NCI-H2029 (cell line): ENCODE measurements around the gene BRD3OS.
A peak's percentile ranks its signal among the peaks of the same experiment; 100 is the strongest.

ENCODE experiments used
- DNase-seq: peaks from one replicate; lab custom pipeline; 2025; lab: John Stamatoyannopoulos, UW

Gene BRD3OS

GRCh38 chr9:134024828-134025605, at the start of gene BRD3OS:
BRD3OS (plus strand) TSS chr9:134025481; CDS start chr9:134026748, 1,267 bp downstream.
- DNase-seq = peak; percentile 98

GRCh38 chr9:133975511-133975910, 49.8 kb upstream of the BRD3OS start:
- DNase-seq = no peak

- DNase-seq = no peak
Observed at GRCh38 chr9:133976191-133976861, 49.0 kb upstream of the BRD3OS start.

- DNase-seq = no peak
Observed at GRCh38 chr9:133976887-133977286, 48.4 kb upstream of the BRD3OS start.

GRCh38 chr9:133977421-133978201, 47.7 kb upstream of the BRD3OS start:
- DNase-seq = no peak

GRCh38 chr9:133978226-133978898, 46.9 kb upstream of the BRD3OS start:
- DNase-seq = no peak

GRCh38 chr9:133978899-133979272, 46.4 kb upstream of the BRD3OS start:
- DNase-seq = no peak

- DNase-seq = no peak
Observed at GRCh38 chr9:133979273-133979920, 45.9 kb upstream of the BRD3OS start.

GRCh38 chr9:133979921-133980863, 45.1 kb upstream of the BRD3OS start:
- no peak for DNase-seq

- no peak for DNase-seq
Observed at GRCh38 chr9:133980864-133981588, 44.3 kb upstream of the BRD3OS start.

- DNase-seq = no peak
Observed at GRCh38 chr9:133981589-133981957, 43.7 kb upstream of the BRD3OS start.

- DNase-seq = no peak
Observed at GRCh38 chr9:133981958-133982681, 43.2 kb upstream of the BRD3OS start.

- no peak for DNase-seq
Observed at GRCh38 chr9:133982971-133983720, 42.1 kb upstream of the BRD3OS start.

GRCh38 chr9:133986061-133986460, 39.2 kb upstream of the BRD3OS start:
- DNase-seq = no peak

GRCh38 chr9:133986774-133987445, 38.4 kb upstream of the BRD3OS start:
- DNase-seq = no peak

- DNase-seq = no peak
Observed at GRCh38 chr9:133987446-133987788, 37.9 kb upstream of the BRD3OS start.

- DNase-seq = no peak
Observed at GRCh38 chr9:133987946-133988665, 37.2 kb upstream of the BRD3OS start.
